ENCODE results near the gene PCDH9.

The PCDH9 gene

DNA sequence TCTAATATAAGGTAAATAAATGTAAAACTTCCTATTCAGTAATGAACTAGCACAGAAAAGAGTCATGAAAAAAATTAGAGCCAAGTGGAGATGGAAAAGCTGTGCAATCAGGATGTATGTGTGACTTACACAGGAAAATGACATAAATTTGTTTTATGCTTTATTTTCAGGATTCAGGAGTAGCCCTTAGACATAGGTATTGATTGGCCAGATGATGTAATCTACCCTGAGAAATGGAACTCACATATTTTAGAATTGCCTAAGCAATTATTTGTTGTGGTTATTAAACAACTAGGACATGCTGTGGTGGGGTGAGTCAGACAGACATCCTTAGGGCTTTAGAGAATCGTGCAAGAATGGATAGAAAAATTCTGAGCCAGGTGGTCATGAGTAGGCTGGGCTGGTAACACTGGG lies 110.6 kb downstream of the PCDH9 start:
- no peak overlapping the region for H3K4me3 ChIP-seq (ENCODE audit: low read depth, low read length)
- in situ Hi-C loops (cut with HindIII; ENCODE audit: low sequenced_read_pairs), result no loop called here
- TF ChIP-seq, protein P1, sequence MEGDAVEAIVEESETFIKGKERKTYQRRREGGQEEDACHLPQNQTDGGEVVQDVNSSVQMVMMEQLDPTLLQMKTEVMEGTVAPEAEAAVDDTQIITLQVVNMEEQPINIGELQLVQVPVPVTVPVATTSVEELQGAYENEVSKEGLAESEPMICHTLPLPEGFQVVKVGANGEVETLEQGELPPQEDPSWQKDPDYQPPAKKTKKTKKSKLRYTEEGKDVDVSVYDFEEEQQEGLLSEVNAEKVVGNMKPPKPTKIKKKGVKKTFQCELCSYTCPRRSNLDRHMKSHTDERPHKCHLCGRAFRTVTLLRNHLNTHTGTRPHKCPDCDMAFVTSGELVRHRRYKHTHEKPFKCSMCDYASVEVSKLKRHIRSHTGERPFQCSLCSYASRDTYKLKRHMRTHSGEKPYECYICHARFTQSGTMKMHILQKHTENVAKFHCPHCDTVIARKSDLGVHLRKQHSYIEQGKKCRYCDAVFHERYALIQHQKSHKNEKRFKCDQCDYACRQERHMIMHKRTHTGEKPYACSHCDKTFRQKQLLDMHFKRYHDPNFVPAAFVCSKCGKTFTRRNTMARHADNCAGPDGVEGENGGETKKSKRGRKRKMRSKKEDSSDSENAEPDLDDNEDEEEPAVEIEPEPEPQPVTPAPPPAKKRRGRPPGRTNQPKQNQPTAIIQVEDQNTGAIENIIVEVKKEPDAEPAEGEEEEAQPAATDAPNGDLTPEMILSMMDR (IDR thresholded peaks at IDR 0.05; ENCODE audit: low read depth, low read length), result no peak
- DNase-seq (ENCODE audit: low read depth, low spot score), result peak; percentile 92

DNA sequence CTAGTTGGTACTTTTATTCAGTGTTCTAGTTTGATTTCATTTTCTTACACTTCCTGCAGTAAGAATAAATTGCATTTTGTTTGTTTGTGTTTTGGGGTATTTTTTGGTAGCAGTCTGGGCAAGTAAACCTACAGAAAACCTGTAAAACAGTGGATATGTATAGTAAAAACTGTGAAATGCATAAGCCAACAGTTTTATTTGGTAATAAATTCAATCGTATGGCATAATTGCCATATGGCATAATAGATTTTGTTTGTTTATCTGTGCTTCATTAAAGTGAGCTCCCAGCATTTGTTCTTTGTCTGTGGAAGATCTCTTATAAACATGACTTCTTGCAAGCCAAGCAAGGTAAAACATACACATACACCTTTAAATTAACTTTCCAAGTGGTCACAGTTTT lies 111.9 kb downstream of the PCDH9 start:
- in situ Hi-C loops (cut with HindIII; ENCODE audit: low sequenced_read_pairs), result no loop called here
- TF ChIP-seq, protein P1 (IDR thresholded peaks at IDR 0.05; ENCODE audit: low read depth, low read length), result no peak
- DNase-seq (ENCODE audit: low read depth, low spot score), result no peak
- no peak overlapping the region for H3K4me3 ChIP-seq (ENCODE audit: low read depth, low read length)

DNA sequence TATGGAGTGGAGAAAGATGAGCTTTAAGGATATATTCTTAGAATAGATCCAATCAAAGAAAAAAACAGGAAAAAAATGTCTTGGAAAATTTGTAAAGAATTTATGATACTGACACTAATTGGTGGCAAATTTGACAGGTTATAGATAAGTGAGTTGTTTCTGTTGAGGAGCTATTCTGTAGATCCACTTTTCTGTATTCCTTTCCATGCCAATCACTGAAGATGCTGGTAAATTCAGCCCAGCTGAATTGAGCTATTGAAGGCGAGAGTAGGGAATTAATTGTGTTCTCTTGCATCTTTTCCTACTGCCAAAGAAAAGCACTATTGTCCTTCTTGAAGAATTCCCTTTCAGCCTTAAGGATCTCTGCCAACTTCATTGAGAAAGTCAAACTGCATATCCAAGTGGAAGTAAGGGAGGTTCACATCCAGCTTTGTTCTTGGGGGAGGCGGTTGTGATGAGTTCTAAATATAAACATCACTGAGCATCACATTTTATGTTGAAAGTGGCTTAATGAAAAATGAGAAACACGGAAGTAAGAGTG lies 113.1 kb downstream of the PCDH9 start:
- in situ Hi-C loops (cut with HindIII; ENCODE audit: low sequenced_read_pairs), result no loop called here
- H3K4me3 ChIP-seq (ENCODE audit: low read depth, low read length), result no peak overlapping the region
- no peak for DNase-seq (ENCODE audit: low read depth, low spot score)
- TF ChIP-seq, protein P1 (IDR thresholded peaks at IDR 0.05; ENCODE audit: low read depth, low read length), result no peak

DNA sequence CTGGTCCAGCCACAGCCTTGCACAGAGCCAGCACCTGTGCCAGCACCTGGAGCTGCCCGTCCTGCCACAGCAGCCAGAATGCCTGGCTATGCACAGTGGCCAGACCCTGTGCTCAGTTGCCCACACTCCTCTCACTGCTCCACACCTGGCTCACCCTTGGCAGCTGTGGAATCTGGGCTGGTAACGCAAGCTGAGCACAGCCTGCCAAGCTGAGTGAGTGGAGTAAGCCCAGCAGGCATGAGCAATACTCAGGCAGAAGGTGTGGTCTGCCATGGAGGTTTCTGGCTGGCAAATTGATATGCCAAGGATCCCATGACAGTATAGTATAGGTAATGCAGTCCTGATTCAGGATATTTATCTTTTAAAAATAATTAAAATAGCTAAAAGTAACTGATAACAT lies 122.2 kb downstream of the PCDH9 start:
- in situ Hi-C loops (cut with HindIII; ENCODE audit: low sequenced_read_pairs), result no loop called here
- TF ChIP-seq, protein P1 (IDR thresholded peaks at IDR 0.05; ENCODE audit: low read depth, low read length), result no peak
- DNase-seq (ENCODE audit: low read depth, low spot score), result no peak
- no peak overlapping the region for H3K4me3 ChIP-seq (ENCODE audit: low read depth, low read length)

DNA sequence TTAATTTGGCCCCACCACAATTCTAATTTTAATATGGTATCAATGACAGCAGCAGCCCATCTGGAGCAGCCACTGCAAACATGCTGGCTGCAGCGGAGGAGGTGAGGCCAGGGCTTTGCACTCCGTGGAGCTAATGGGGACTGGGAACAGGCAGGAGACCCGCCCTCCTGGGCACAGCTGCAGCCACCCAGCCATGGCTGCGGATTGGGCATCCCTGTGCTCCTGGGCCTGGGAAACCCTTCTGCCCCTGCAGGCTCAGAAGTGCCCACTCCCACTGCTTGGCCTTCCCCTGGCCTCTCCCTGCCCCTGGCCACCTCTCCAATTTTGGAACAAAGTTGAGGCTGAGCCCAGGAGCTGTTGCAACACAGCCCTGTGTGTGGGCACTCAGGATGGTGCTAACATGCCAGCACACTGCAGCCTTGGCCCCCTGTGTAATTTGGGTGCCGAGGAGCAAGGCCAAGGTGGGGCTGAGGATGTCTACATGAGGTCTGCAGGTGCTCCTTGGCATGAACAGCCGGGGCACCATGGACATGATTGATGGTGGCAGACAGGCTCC lies 123.6 kb downstream of the PCDH9 start:
- TF ChIP-seq, protein P1 (IDR thresholded peaks at IDR 0.05; ENCODE audit: low read depth, low read length), result no peak
- no peak for DNase-seq (ENCODE audit: low read depth, low spot score)
- in situ Hi-C loops (cut with HindIII; ENCODE audit: low sequenced_read_pairs), result no loop called here
- no peak overlapping the region for H3K4me3 ChIP-seq (ENCODE audit: low read depth, low read length)

DNA sequence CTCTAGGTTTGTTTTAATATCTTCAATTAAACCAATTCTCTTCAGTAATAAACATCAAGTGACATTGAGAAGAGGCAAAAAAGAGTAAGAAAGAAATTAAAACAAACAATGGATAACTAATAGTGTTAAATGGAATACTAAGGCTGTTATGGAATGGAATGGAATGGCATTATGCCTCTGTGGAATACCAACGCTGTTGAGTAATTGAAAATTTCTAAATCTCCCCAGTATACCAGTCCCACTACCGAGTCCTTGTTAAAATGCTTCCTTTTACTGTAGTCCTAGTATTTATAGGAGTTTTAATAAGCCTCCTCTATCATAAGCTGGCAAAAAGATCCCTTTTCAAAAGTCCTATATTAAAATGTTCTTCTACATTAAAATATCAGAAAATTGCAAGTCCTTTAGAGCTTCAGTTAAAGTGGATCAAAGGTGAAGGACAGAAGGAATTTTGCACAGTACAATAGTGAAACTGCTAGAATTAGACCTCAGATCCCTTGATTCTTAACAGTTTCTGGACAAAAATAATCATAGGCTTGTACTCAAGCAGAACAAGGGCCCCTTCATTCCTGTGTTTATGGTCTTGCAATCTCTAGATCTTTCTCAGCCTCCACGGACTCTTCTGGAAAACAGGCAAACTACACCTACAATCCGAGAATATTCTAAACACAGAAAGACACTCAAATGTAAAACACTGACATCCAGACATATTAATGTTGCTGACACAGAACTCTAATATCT lies 128.2 kb downstream of the PCDH9 start:
- H3K4me3 ChIP-seq (ENCODE audit: low read depth, low read length), result no peak overlapping the region
- TF ChIP-seq, protein P1 (IDR thresholded peaks at IDR 0.05; ENCODE audit: low read depth, low read length), result no peak
- in situ Hi-C loops (cut with HindIII; ENCODE audit: low sequenced_read_pairs), result no loop called here
- peak; percentile 15 for DNase-seq (ENCODE audit: low read depth, low spot score)

Measured in astrocyte of the spinal cord (primary cell).